ENCODE data around the gene HCFC1. TPM values are rescaled to one million over a fixed set of nuclear protein-coding genes. Genes with fewer than 3 reads are reported as not detected.

Gene HCFC1
- polyA plus RNA-seq, 3 donors, result 1.9 to 21.8 (median 3.8) TPM

- H3K4me2 ChIP-seq (replicated peaks; ENCODE audit: extremely low read depth, low read length, poor library complexity, severe bottlenecking), result no peak overlapping the region
- Mint-ChIP-seq H3K27ac (peak overlapping the region; percentile 84 to 96 (median 93)), H3K9me3 (peaks cover 0 to 5% (median 0%) of the 10 kb centered on the region in 7 donors), H3K4me1 (peaks cover 45% of the 10 kb centered on the region), H3K4me3 (no peak overlapping the region), H3K27me3 (ENCODE audit: low read depth in 3 of 3) (peaks cover 0 to 44% (median 0%) of the 10 kb centered on the region in 3 donors), H3K36me3 (peaks cover 40 to 55% of the 10 kb centered on the region in 2 donors)
- H3K27ac ChIP-seq (ENCODE audit: low read depth in 1 of 2, low read length in 2 of 2), result peak overlapping the region; percentile 89 to 92
- 93% methylated on average over 3 of the region's 18 CpGs for WGBS (ENCODE audit: insufficient coverage)
- no peak for TF ChIP-seq CTCF (IDR thresholded peaks at IDR 0.05)
- H3K79me2 ChIP-seq (ENCODE audit: insufficient read depth, low read length), result peaks cover 22% of the 10 kb centered on the region
- H3K36me3 ChIP-seq (replicated peaks in 1 of 2; ENCODE audit: control insufficient read depth in 1 of 2, insufficient read depth in 2 of 2, low read length in 2 of 2), result peaks cover 41 to 45% of the 10 kb centered on the region in 2 donors
- H3K27me3 ChIP-seq (ENCODE audit: control insufficient read depth in 2 of 2, insufficient read depth in 2 of 2, low read length in 2 of 2), result peaks cover 0 to 2% of the 10 kb centered on the region in 2 donors
- no peak for DNase-seq
- intact Hi-C loops (cut with micrococcal nuclease), result loop anchor here (5.0 to 10.0 kb wide), 3 partner anchors 39 to 83 kb away; partner anchors contain the start of genes HCFC1 (in 1 of the 2), MECP2 (in 1 of the 2) and TMEM187 (in 1 of the 2)
- no peak overlapping the region for H2AFZ ChIP-seq (ENCODE audit: insufficient read depth, low read depth, low read length, poor library complexity, severe bottlenecking)
- peaks cover 43% of the 10 kb centered on the region for H4K20me1 ChIP-seq (ENCODE audit: insufficient read depth, low read length)
- H3K9ac ChIP-seq (ENCODE audit: insufficient read depth, low read length, poor library complexity, severe bottlenecking), result no peak overlapping the region
- H3K4me1 ChIP-seq (ENCODE audit: control insufficient read depth in 1 of 2, insufficient read depth in 2 of 2, low read length in 2 of 2), result peaks cover 50 to 65% of the 10 kb centered on the region in 2 donors
- H3K9me3 ChIP-seq (replicated peaks in 1 of 2; ENCODE audit: control insufficient read depth in 1 of 2, insufficient read depth in 1 of 2, low read length in 2 of 2), result no peaks in the 10 kb centered on the region
- H3K4me3 ChIP-seq (replicated peaks in 1 of 3; ENCODE audit: low read depth in 2 of 3, low read length in 3 of 3), result no peak overlapping the region
Observed at GRCh38 chrX:154011376-154012335, 40.0 kb upstream of the HCFC1 start.

GRCh38 chrX:154010330-154011087, 38.9 kb upstream of the HCFC1 start:
- peak overlapping the region; percentile 53 for H3K9ac ChIP-seq (ENCODE audit: insufficient read depth, low read length, poor library complexity, severe bottlenecking)
- peaks cover 50 to 65% of the 10 kb centered on the region in 2 donors for H3K4me1 ChIP-seq (ENCODE audit: control insufficient read depth in 1 of 2, insufficient read depth in 2 of 2, low read length in 2 of 2)
- Mint-ChIP-seq H3K4me3 (peak overlapping the region in 1 of 2 donors; percentile 20), H3K9me3 (peaks cover 0 to 5% (median 0%) of the 10 kb centered on the region in 7 donors), H3K4me1 (peaks cover 42% of the 10 kb centered on the region), H3K36me3 (peaks cover 38 to 49% of the 10 kb centered on the region in 2 donors), H3K27me3 (ENCODE audit: low read depth in 3 of 3) (peaks cover 0 to 43% (median 0%) of the 10 kb centered on the region in 3 donors), H3K27ac (peak overlapping the region; percentile 84 to 96 (median 93))
- WGBS (ENCODE audit: insufficient coverage), result 22% methylated on average over 8 of the region's 18 CpGs
- H4K20me1 ChIP-seq (ENCODE audit: insufficient read depth, low read length), result peaks cover 31% of the 10 kb centered on the region
- H3K4me3 ChIP-seq (replicated peaks in 1 of 3; ENCODE audit: low read depth in 2 of 3, low read length in 3 of 3), result no peak overlapping the region
- H3K79me2 ChIP-seq (ENCODE audit: insufficient read depth, low read length), result peaks cover 11% of the 10 kb centered on the region
- TF ChIP-seq CTCF (IDR thresholded peaks at IDR 0.05), result no peak
- H3K27ac ChIP-seq (ENCODE audit: low read depth in 1 of 2, low read length in 2 of 2), result peak overlapping the region; percentile 89 to 92
- DNase-seq, result peak; percentile 87 to 93 (median 91)
- intact Hi-C loops (cut with micrococcal nuclease), result loop anchor here (5.0 to 10.0 kb wide), 3 partner anchors 38 to 84 kb away; partner anchors contain the start of genes HCFC1 (in 1 of the 2), MECP2 (in 1 of the 2) and TMEM187 (in 1 of the 2)
- H3K4me2 ChIP-seq (replicated peaks; ENCODE audit: extremely low read depth, low read length, poor library complexity, severe bottlenecking), result no peak overlapping the region
- peaks cover 33 to 37% of the 10 kb centered on the region in 2 donors for H3K36me3 ChIP-seq (replicated peaks in 1 of 2; ENCODE audit: control insufficient read depth in 1 of 2, insufficient read depth in 2 of 2, low read length in 2 of 2)
- no peak overlapping the region for H2AFZ ChIP-seq (ENCODE audit: insufficient read depth, low read depth, low read length, poor library complexity, severe bottlenecking)
- no peaks in the 10 kb centered on the region for H3K9me3 ChIP-seq (replicated peaks in 1 of 2; ENCODE audit: control insufficient read depth in 1 of 2, insufficient read depth in 1 of 2, low read length in 2 of 2)
- peaks cover 0 to 2% of the 10 kb centered on the region in 2 donors for H3K27me3 ChIP-seq (ENCODE audit: control insufficient read depth in 2 of 2, insufficient read depth in 2 of 2, low read length in 2 of 2)

All from CD14-positive monocyte (primary cell).